ENCODE measurements around the gene DOCK2. TPM values are rescaled to one million over a fixed set of nuclear protein-coding genes. Genes with fewer than 3 reads are reported as not detected.

DOCK2 gene
- total and polyA plus RNA-seq, 2 donors from 2014 or later = 1.0 to 42.0 TPM

DNA sequence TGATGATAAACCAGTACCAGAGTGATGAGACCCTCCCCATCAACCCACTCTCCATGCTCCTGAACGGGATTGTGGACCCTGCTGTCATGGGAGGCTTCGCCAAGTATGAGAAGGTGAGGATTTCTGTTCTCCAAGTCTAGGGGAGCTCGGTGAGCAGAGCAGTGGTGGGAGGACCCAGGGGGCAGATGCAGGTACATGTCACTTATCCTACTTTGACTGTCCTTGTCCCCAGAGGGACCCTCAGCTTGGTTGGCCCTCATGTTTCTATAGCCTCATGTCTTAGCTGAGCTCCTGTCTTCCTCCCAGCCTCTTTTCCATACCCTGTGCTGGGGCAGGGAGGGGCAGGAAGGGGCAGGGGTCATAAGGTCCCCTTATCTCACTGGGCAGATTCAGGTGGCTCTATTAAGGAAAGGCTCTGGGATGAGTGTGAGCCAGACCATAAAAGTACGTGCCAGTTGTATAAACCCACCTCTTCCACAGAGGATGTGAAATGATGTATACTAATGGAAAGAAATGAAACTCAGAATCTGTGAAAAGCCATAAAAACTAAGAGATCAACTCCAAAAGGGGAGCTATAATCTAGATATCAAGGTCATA lies 430.6 kb downstream of the DOCK2 start:
- Histone ChIP-seq H3K27ac (ENCODE audit: low read depth in 2 of 2, low read length in 2 of 2) (no peak overlapping the region), H3K27me3 (ENCODE audit: control insufficient read depth, insufficient read depth, low read length) (no peaks in the 10 kb centered on the region), H3K9ac (ENCODE audit: low read length in 3 of 3) (no peak overlapping the region), H3K9me3 (ENCODE audit: control insufficient read depth in 2 of 3, insufficient read depth in 1 of 3, low read length in 3 of 3) (no peaks in the 10 kb centered on the region), H3K4me1 (ENCODE audit: control insufficient read depth in 2 of 3, insufficient read depth in 2 of 3, low read depth in 1 of 3, low read length in 3 of 3) (no peaks in the 10 kb centered on the region), H3K4me3 (ENCODE audit: low read length in 3 of 3) (no peak overlapping the region), H3K36me3 (ENCODE audit: control insufficient read depth in 2 of 3, insufficient read depth in 3 of 3, low read length in 3 of 3) (no peaks in the 10 kb centered on the region)
- TF ChIP-seq, protein P1, sequence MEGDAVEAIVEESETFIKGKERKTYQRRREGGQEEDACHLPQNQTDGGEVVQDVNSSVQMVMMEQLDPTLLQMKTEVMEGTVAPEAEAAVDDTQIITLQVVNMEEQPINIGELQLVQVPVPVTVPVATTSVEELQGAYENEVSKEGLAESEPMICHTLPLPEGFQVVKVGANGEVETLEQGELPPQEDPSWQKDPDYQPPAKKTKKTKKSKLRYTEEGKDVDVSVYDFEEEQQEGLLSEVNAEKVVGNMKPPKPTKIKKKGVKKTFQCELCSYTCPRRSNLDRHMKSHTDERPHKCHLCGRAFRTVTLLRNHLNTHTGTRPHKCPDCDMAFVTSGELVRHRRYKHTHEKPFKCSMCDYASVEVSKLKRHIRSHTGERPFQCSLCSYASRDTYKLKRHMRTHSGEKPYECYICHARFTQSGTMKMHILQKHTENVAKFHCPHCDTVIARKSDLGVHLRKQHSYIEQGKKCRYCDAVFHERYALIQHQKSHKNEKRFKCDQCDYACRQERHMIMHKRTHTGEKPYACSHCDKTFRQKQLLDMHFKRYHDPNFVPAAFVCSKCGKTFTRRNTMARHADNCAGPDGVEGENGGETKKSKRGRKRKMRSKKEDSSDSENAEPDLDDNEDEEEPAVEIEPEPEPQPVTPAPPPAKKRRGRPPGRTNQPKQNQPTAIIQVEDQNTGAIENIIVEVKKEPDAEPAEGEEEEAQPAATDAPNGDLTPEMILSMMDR (IDR thresholded peaks at IDR 0.05; ENCODE audit: borderline replicate concordance, extremely low read depth, insufficient read depth) = no peak
- no peak for FAIRE-seq
- DNase-seq = no peak
- intact Hi-C loops (cut with DNase I) = no loop called here

DNA sequence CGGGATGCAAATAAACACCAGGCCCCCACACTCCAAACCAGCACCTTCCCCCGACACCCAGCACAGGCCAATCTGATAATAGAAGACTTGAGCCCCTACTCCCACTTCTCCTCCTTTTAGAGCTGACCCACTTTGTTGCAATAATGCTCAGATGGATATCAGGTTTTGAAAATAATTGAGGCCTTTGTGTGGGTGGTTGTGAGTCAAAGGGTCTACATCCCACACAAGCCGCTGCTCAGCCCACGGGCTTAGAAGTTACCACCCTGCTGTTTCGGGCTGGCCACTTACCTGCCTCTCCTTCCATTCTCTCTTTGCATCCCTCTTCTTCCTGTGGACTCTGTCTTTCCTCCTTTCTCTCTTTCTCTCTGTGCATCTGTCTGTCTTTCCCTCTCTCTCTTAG lies 432.4 kb downstream of the DOCK2 start:
- Histone ChIP-seq H3K9ac (ENCODE audit: low read length in 3 of 3) (no peak overlapping the region), H3K4me3 (ENCODE audit: low read length in 3 of 3) (no peak overlapping the region), H3K9me3 (ENCODE audit: control insufficient read depth in 2 of 3, insufficient read depth in 1 of 3, low read length in 3 of 3) (no peaks in the 10 kb centered on the region), H3K4me1 (ENCODE audit: control insufficient read depth in 2 of 3, insufficient read depth in 2 of 3, low read depth in 1 of 3, low read length in 3 of 3) (no peaks in the 10 kb centered on the region), H3K27me3 (ENCODE audit: control insufficient read depth, insufficient read depth, low read length) (no peaks in the 10 kb centered on the region), H3K27ac (ENCODE audit: low read depth in 2 of 2, low read length in 2 of 2) (no peak overlapping the region), H3K36me3 (ENCODE audit: control insufficient read depth in 2 of 3, insufficient read depth in 3 of 3, low read length in 3 of 3) (no peaks in the 10 kb centered on the region)
- FAIRE-seq = no peak
- TF ChIP-seq, protein P1 (IDR thresholded peaks at IDR 0.05; ENCODE audit: borderline replicate concordance, extremely low read depth, insufficient read depth) = no peak
- DNase-seq = no peak
- intact Hi-C loops (cut with DNase I) = no loop called here

DNA sequence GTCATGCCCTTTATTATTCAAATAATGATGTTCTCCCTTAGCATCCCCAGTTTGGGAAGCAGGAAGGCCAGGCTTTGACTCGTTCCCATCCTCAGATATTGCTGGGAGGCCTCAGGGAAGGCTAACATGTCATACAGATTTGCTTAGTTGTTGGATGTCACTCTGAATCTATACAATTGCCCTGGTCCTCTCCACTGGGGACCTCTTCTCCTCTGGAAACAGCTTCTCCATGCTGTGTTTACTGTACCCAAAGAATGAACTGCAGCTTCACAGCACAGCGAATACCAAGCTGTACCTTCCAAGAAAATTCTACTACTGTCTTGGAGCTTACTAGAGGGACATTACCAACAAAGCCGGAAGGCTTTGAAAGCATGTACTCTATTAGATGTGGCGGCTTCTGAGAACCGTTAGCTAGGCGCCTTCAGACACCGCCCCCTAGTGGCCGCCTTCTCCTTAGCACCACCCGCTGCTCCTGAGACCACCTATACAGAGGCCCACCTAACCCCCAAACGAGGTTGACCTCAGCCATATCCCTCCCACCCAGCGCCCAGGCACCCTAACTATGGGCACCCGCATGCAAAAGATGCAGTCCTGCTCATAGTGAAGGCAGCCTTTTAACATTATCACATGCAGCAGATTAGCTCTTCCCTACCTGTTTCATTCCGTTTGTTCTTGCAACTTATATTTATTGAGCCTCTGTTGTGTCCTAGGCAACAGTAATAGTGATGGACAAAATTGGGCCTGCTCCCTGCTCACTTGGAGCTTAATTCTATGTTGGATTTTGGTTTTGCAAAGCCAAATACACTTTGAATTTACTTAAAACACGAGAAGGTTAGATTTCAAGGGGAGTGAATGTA lies 433.7 kb downstream of the DOCK2 start:
- intact Hi-C loops (cut with DNase I) = no loop called here
- TF ChIP-seq, protein P1 (IDR thresholded peaks at IDR 0.05; ENCODE audit: borderline replicate concordance, extremely low read depth, insufficient read depth) = peak; percentile 48
- Histone ChIP-seq H3K4me3 (ENCODE audit: low read length in 3 of 3) (no peak overlapping the region), H3K27ac (ENCODE audit: low read depth in 2 of 2, low read length in 2 of 2) (no peak overlapping the region), H3K4me1 (ENCODE audit: control insufficient read depth in 2 of 3, insufficient read depth in 2 of 3, low read depth in 1 of 3, low read length in 3 of 3) (no peaks in the 10 kb centered on the region), H3K9me3 (ENCODE audit: control insufficient read depth in 2 of 3, insufficient read depth in 1 of 3, low read length in 3 of 3) (no peaks in the 10 kb centered on the region), H3K27me3 (ENCODE audit: control insufficient read depth, insufficient read depth, low read length) (no peaks in the 10 kb centered on the region), H3K36me3 (ENCODE audit: control insufficient read depth in 2 of 3, insufficient read depth in 3 of 3, low read length in 3 of 3) (no peaks in the 10 kb centered on the region), H3K9ac (ENCODE audit: low read length in 3 of 3) (no peak overlapping the region)
- DNase-seq (peak; percentile 46 to 77 (median 70)), FAIRE-seq (no peak)

Measured in kidney (tissue), 14 donors.